Gastrocnemius medialis (tissue), 4 donors: ENCODE results near the gene P4HA1.

ENCODE experiments used
- CTCF ChIP-seq, 5 experiments: fragments of 450-650 bp in 3 of 5; fragments of 200-600 bp in 2 of 5; sonication (generic) in 2 of 5; IDR thresholded peaks in 4 of 5; conservative IDR thresholded peaks in 1 of 5; 1 replicate in 4 of 5; 2 replicates in 1 of 5; pipeline ENCODE4 v1.5.1; 2016 to 2019; ENCODE audit warnings: antibody characterized with exemption in 5 of 5, mild to moderate bottlenecking in 3 of 5, moderate library complexity in 3 of 5
- POLR2A ChIP-seq, 2 donors: fragments of 450-650 bp; IDR thresholded peaks; one replicate each; pipeline ENCODE4 v1.6.1; 2017; ENCODE audit warnings: antibody characterized with exemption in 2 of 2, mild to moderate bottlenecking in 2 of 2, moderate library complexity in 2 of 2

- TF ChIP-seq CTCF (IDR thresholded peaks at IDR 0.05 in 4 of 5, conservative IDR thresholded peaks at IDR 0.05 in 1 of 5) = no peak
- no peak for TF ChIP-seq POLR2A (IDR thresholded peaks at IDR 0.05)
Measured at GRCh38 chr10:73060173-73060572, 36.5 kb downstream of the P4HA1 start.
